H9 (cell line): Measurements from ENCODE around the gene SLC6A8. TPM values are rescaled to one million over a fixed set of nuclear protein-coding genes. Genes with fewer than 3 reads are reported as not detected.

Experiments
- DNase-seq: peaks from one replicate; pipeline ENCODE4 v3.0.0-alpha.2; 2017
- H2AFZ ChIP-seq: one replicate; pipeline ENCODE4 v1.6.1; 2013; ENCODE audit warnings: mild to moderate bottlenecking, low read length, control low read depth, moderate library complexity
- H2AK5ac ChIP-seq: 2 replicates; pipeline ENCODE4 v1.6.1; 2013; ENCODE audit warnings: low read length, control low read depth, mixed read lengths; ENCODE audit not compliant: insufficient read length
- H2BK120ac ChIP-seq: one replicate; pipeline ENCODE4 v1.6.1; 2013; ENCODE audit warnings: low read depth, mild to moderate bottlenecking, low read length, control low read depth, inconsistent platforms; ENCODE audit not compliant: poor library complexity, severe bottlenecking
- H2BK12ac ChIP-seq: 2 replicates; pipeline ENCODE4 v1.6.1; 2013; ENCODE audit warnings: low read length, control low read depth, mixed read lengths, low read depth; ENCODE audit not compliant: insufficient read length
- H2BK15ac ChIP-seq: 2 replicates; pipeline ENCODE4 v1.6.1; 2013; ENCODE audit warnings: low read depth, low read length, control low read depth
- H2BK20ac ChIP-seq: one replicate; pipeline ENCODE4 v1.6.1; 2013; ENCODE audit warnings: low read depth, mild to moderate bottlenecking, low read length, control low read depth, inconsistent platforms; ENCODE audit not compliant: poor library complexity, severe bottlenecking
- H2BK5ac ChIP-seq: 2 replicates; pipeline ENCODE4 v1.6.1; 2013; ENCODE audit warnings: low read length, control low read depth, mixed read lengths; ENCODE audit not compliant: insufficient read length
- H3K14ac ChIP-seq: 2 replicates; pipeline ENCODE4 v1.6.1; 2013; ENCODE audit warnings: low read length, control low read depth; ENCODE audit not compliant: insufficient read depth
- H3K18ac ChIP-seq: 2 replicates; pipeline ENCODE4 v1.6.1; 2013; ENCODE audit warnings: low read depth, mild to moderate bottlenecking, mixed read lengths, low read length, control low read depth; ENCODE audit not compliant: insufficient read length
- H3K23ac ChIP-seq: 2 replicates; pipeline ENCODE4 v1.6.1; 2013; ENCODE audit warnings: low read length, control low read depth, mixed read lengths, low read depth; ENCODE audit not compliant: insufficient read length
- H3K23me2 ChIP-seq: 2 replicates; pipeline ENCODE4 v1.6.1; 2013; ENCODE audit warnings: low read depth, mild to moderate bottlenecking, mixed read lengths, low read length, control low read depth; ENCODE audit not compliant: insufficient read length, poor library complexity, severe bottlenecking
- H3K27ac ChIP-seq: 2 replicates; pipeline ENCODE4 v1.5.1; 2013; ENCODE audit warnings: low read length, control low read depth, mixed read lengths, low read depth; ENCODE audit not compliant: insufficient read length
- H3K27me3 ChIP-seq: 2 replicates; pipeline ENCODE4 v1.6.1; 2013; ENCODE audit warnings: low read length, control low read depth, inconsistent platforms; ENCODE audit not compliant: insufficient read depth
- H3K4ac ChIP-seq: 2 replicates; pipeline ENCODE4 v1.6.1; 2013; ENCODE audit warnings: low read depth, mild to moderate bottlenecking, control low read depth, inconsistent platforms, low read length, moderate library complexity
- H3K4me1 ChIP-seq: 2 replicates; pipeline ENCODE4 v1.6.1; 2013; ENCODE audit warnings: low read length, control low read depth, inconsistent platforms; ENCODE audit not compliant: insufficient read depth
- H3K4me2 ChIP-seq: 2 replicates; pipeline ENCODE4 v1.6.1; 2013; ENCODE audit warnings: low read length, control low read depth, mixed read lengths; ENCODE audit not compliant: insufficient read length, insufficient read depth
- H3K56ac ChIP-seq: 2 replicates; pipeline ENCODE4 v1.6.1; 2013; ENCODE audit warnings: low read depth, mild to moderate bottlenecking, mixed read lengths, low read length, control low read depth; ENCODE audit not compliant: insufficient read length
- H3K79me1 ChIP-seq: 2 replicates; pipeline ENCODE4 v1.6.1; 2013; ENCODE audit warnings: low read depth, mild to moderate bottlenecking, moderate library complexity, low read length, control low read depth, inconsistent platforms; ENCODE audit not compliant: insufficient read depth, poor library complexity, severe bottlenecking
- H3K79me2 ChIP-seq: 2 replicates; pipeline ENCODE4 v1.6.1; 2013; ENCODE audit warnings: low read length, control low read depth, inconsistent platforms; ENCODE audit not compliant: insufficient read depth
- H3K9ac ChIP-seq: 2 replicates; pipeline ENCODE4 v1.6.1; 2013; ENCODE audit warnings: low read length, control low read depth, mixed read lengths; ENCODE audit not compliant: insufficient read length; ENCODE audit errors: extremely low read depth
- H3K9me3 ChIP-seq: one replicate; pipeline ENCODE4 v1.6.1; 2013; ENCODE audit warnings: low read depth, low read length, inconsistent platforms; ENCODE audit not compliant: control insufficient read depth
- H3T11ph ChIP-seq: one replicate; pipeline ENCODE4 v1.6.1; 2013; ENCODE audit warnings: mild to moderate bottlenecking, low read length, control low read depth, inconsistent platforms
- H4K20me1 ChIP-seq: one replicate; pipeline ENCODE4 v1.6.1; 2013; ENCODE audit not compliant: control insufficient read depth, insufficient read length, insufficient read depth
- H4K5ac ChIP-seq: 2 replicates; pipeline ENCODE4 v1.6.1; 2013; ENCODE audit warnings: low read depth, mild to moderate bottlenecking, mixed read lengths, low read length, control low read depth; ENCODE audit not compliant: insufficient read length
- H4K8ac ChIP-seq: replicated peaks from 2 replicates; pipeline ENCODE4 v1.6.1; 2013; ENCODE audit warnings: low read length, control low read depth, mixed read lengths, low read depth; ENCODE audit not compliant: insufficient read length
- H4K91ac ChIP-seq: 2 replicates; pipeline ENCODE4 v1.6.1; 2013; ENCODE audit warnings: low read depth, mild to moderate bottlenecking, moderate library complexity, mixed read lengths, low read length, control low read depth; ENCODE audit not compliant: insufficient read length
- H3K27ac Mint-ChIP-seq, 3 experiments: 2 replicates in 2 of 3; 3 replicates in 1 of 3; pipeline ENCODE4 v1.8.0; 2020 to 2021; ENCODE audit warnings: mixed read lengths in 3 of 3, mild to moderate bottlenecking in 1 of 3, moderate library complexity in 1 of 3
- H3K27me3 Mint-ChIP-seq: 2 replicates; pipeline ENCODE4 v1.8.0; 2021; ENCODE audit warnings: low read depth, mild to moderate bottlenecking, moderate library complexity, mixed read lengths
- H3K36me3 Mint-ChIP-seq, 3 experiments: 2 replicates in 2 of 3; 3 replicates in 1 of 3; pipeline ENCODE4 v1.8.0; 2020 to 2021; ENCODE audit warnings: low read depth in 3 of 3, mixed read lengths in 3 of 3; ENCODE audit not compliant: insufficient read depth in 1 of 3
- H3K4me1 Mint-ChIP-seq, 2 experiments: 2 replicates each; pipeline ENCODE4 v1.8.0; 2020; ENCODE audit warnings: mixed read lengths in 2 of 2
- H3K4me3 Mint-ChIP-seq, 2 experiments: 2 replicates in 1 of 2; 3 replicates in 1 of 2; pipeline ENCODE4 v1.8.0; 2020 to 2021; ENCODE audit warnings: mild to moderate bottlenecking in 2 of 2, mixed read lengths in 2 of 2, moderate library complexity in 1 of 2
- H3K9me3 Mint-ChIP-seq, 2 experiments: 2 replicates in 1 of 2; 3 replicates in 1 of 2; pipeline ENCODE4 v1.8.0; 2020; ENCODE audit warnings: mild to moderate bottlenecking in 2 of 2, mixed read lengths in 2 of 2, moderate library complexity in 1 of 2
- WGBS: extraction: QIAGEN DNeasy Blood & Tissue Kit; methylation state at CpG from one replicate; pipeline ENCODE4 v1.1.7; 2013; ENCODE audit warnings: missing lambda C conversion rate, low lambda C conversion rate, mixed read lengths; ENCODE audit not compliant: insufficient read length; ENCODE audit errors: extremely low coverage; 5-methylcytosine and 5-hydroxymethylcytosine counted together
- total RNA-seq: library from RNA; stranded (reverse); gene quantifications from 2 replicates; pipeline ENCODE4 v1.2.1, GENCODE V29; 2021
- TF ChIP-seq, protein P1 (sequence below): fragments of 200-600 bp; sonication (generic); conservative IDR thresholded peaks from 3 replicates; pipeline ENCODE4 v1.8.0; 2021; ENCODE audit warnings: antibody characterized with exemption, mild to moderate bottlenecking

The SLC6A8 gene
- total RNA-seq, 1 experiment from 2014 or later = 229 TPM

GRCh38 chrX:153674219-153674851 is 13.4 kb upstream of the SLC6A8 start:
- peak overlapping the region in 1 of 3 experiments; percentile 33; a peak in 2 of 7 replicates for H3K27ac Mint-ChIP-seq
- Histone ChIP-seq H3K14ac (no peak overlapping the region), H3K27me3 (no peaks in the 10 kb centered on the region; the same call in 1 of the 2 replicates), H2BK20ac (no peak overlapping the region), H2AK5ac (no peak overlapping the region), H3K9ac (no peak overlapping the region), H3K27ac (no peak overlapping the region), H3K4me2 (no peak overlapping the region), H2BK120ac (no peak overlapping the region), H3K56ac (no peak overlapping the region), H3K79me1 (no peaks in the 10 kb centered on the region), H2AFZ (no peak overlapping the region), H3K9me3 (peaks cover 7% of the 10 kb centered on the region), H3T11ph (no peak overlapping the region), H4K5ac (no peak overlapping the region), H2BK5ac (no peak overlapping the region), H4K8ac (no peak overlapping the region), H4K20me1 (no peaks in the 10 kb centered on the region), H3K79me2 (no peaks in the 10 kb centered on the region), H3K18ac (no peak overlapping the region), H3K23ac (no peak overlapping the region), H2BK12ac (no peak overlapping the region), H2BK15ac (no peak overlapping the region), H3K4me1 (no peaks in the 10 kb centered on the region), H4K91ac (no peak overlapping the region), H3K4ac (no peak overlapping the region), H3K23me2 (no peaks in the 10 kb centered on the region)
- peaks cover 59 to 70% of the 10 kb centered on the region in 2 experiments for H3K9me3 Mint-ChIP-seq
- peaks cover 14% of the 10 kb centered on the region for H3K27me3 Mint-ChIP-seq
- WGBS = no CpG with 5 or more reads among the region's 27 CpGs
- peaks cover 10 to 23% of the 10 kb centered on the region in 2 experiments for H3K4me1 Mint-ChIP-seq
- TF ChIP-seq, protein P1, sequence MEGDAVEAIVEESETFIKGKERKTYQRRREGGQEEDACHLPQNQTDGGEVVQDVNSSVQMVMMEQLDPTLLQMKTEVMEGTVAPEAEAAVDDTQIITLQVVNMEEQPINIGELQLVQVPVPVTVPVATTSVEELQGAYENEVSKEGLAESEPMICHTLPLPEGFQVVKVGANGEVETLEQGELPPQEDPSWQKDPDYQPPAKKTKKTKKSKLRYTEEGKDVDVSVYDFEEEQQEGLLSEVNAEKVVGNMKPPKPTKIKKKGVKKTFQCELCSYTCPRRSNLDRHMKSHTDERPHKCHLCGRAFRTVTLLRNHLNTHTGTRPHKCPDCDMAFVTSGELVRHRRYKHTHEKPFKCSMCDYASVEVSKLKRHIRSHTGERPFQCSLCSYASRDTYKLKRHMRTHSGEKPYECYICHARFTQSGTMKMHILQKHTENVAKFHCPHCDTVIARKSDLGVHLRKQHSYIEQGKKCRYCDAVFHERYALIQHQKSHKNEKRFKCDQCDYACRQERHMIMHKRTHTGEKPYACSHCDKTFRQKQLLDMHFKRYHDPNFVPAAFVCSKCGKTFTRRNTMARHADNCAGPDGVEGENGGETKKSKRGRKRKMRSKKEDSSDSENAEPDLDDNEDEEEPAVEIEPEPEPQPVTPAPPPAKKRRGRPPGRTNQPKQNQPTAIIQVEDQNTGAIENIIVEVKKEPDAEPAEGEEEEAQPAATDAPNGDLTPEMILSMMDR = no peak
- H3K36me3 Mint-ChIP-seq = peaks cover 6 to 10% (median 6%) of the 10 kb centered on the region in 3 experiments; a peak in 5 of 7 replicates
- peak overlapping the region; percentile 36 to 70 for H3K4me3 Mint-ChIP-seq
- no peak for DNase-seq
